Esophagus muscularis mucosa (tissue), 3 donors: ENCODE measurements around the gene PLEKHG1.

ENCODE experiments used
- CTCF ChIP-seq, 3 experiments: fragments of 200-600 bp in 2 of 3; fragments of 450-650 bp in 1 of 3; sonication (generic) in 2 of 3; IDR thresholded peaks; one replicate each; pipeline ENCODE4 v1.5.1; 2017 to 2019; ENCODE audit warnings: antibody characterized with exemption in 3 of 3, mild to moderate bottlenecking in 2 of 3, moderate library complexity in 1 of 3
- EP300 ChIP-seq: sonication (generic); formaldehyde crosslinking; IDR thresholded peaks from one replicate; pipeline ENCODE4 v1.6.1; 2017; ENCODE audit warnings: antibody characterized with exemption

DNA sequence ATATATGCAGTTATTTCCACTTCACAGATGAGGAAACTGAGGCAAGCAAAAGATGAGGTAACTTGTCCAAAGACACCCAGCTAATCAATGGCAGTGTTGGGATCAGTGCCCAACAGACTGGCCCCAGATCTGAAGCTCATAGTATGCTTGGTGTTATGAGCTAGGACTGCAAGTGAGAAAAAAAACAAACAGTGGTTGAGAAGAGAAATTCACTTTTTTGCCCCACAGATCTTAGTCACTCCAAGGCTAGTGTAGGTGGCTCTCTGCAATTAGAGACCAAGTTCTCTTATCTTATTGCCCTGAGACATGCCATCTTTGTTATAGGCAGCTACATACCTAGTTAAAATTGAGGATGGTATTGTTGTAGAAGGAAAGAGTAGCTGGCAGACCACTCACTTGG is 16.3 kb downstream of the PLEKHG1 start:
- no peak for TF ChIP-seq EP300
- TF ChIP-seq CTCF (IDR thresholded peaks at IDR 0.05), result no peak
